HepG2 (cell line): ENCODE data around the gene CYB5A. TPM values are rescaled to one million over a fixed set of nuclear protein-coding genes. Genes with fewer than 3 reads are reported as not detected.

Experiments
- AKNA ChIP-seq: sonication (generic); formaldehyde crosslinking; IDR thresholded peaks from 2 replicates; pipeline ENCODE4 v1.4.0; 2020; ENCODE audit warnings: missing genetic modification reagents, borderline replicate concordance
- ATF2 ChIP-seq: sonication (generic); formaldehyde crosslinking; IDR thresholded peaks from 2 replicates; pipeline ENCODE4 v1.4.0; 2020; ENCODE audit warnings: missing genetic modification reagents
- CBX1 ChIP-seq: IDR thresholded peaks from one replicate; pipeline ENCODE4 v1.6.1; 2016; ENCODE audit warnings: antibody characterized with exemption, low read depth
- FOXC1 ChIP-seq: sonication (generic); formaldehyde crosslinking; IDR thresholded peaks from 2 replicates; pipeline ENCODE4 v1.8.0; 2022; ENCODE audit warnings: mild to moderate bottlenecking, missing genetic modification reagents, borderline replicate concordance
- GTF3A ChIP-seq: sonication (generic); formaldehyde crosslinking; conservative IDR thresholded peaks from 2 replicates; pipeline ENCODE4 v1.4.0; 2020; ENCODE audit warnings: mild to moderate bottlenecking, missing genetic modification reagents
- MBNL3 ChIP-seq: fragments of 250-450 bp; sonication (Bioruptor Pico); conservative IDR thresholded peaks from 2 replicates; pipeline ENCODE4 v1.8.0; 2022; ENCODE audit warnings: mild to moderate bottlenecking, inconsistent platforms
- SAP130 ChIP-seq: IDR thresholded peaks from 2 replicates; pipeline ENCODE4 v1.6.1; 2016; ENCODE audit warnings: low read depth
- TBX2 ChIP-seq: sonication (generic); formaldehyde crosslinking; IDR thresholded peaks from 2 replicates; pipeline ENCODE4 v1.5.0; 2020; ENCODE audit warnings: missing genetic modification reagents, mild to moderate bottlenecking, borderline replicate concordance
- ZNF326 ChIP-seq: sonication (generic); formaldehyde crosslinking; IDR thresholded peaks from 2 replicates; pipeline ENCODE4 v1.4.0; 2020; ENCODE audit warnings: missing genetic modification reagents, borderline replicate concordance
- polyA plus RNA-seq, 8 experiments: library from polyadenylated mRNA; depleted of rRNA in 3 of 8; stranded (reverse) in 7 of 8; unstranded in 1 of 8; fragments of >200 nt; fragmentation: Illumina TruSeq in 4 of 8; extraction: Trizol in 4 of 8; gene quantifications; 2 replicates each; pipeline versions ENCODE4 v1.2.1 to v1.2.3, GENCODE V29; 2011 to 2016; ENCODE audit warnings: low read depth in 4 of 8, missing spikeins in 1 of 8, mixed read lengths in 1 of 8; ENCODE audit not compliant: insufficient read depth in 1 of 8
- total RNA-seq, 5 experiments: library from RNA; depleted of rRNA; stranded (reverse); fragments of >200 nt; fragmentation: Illumina TruSeq; extraction: Trizol; gene quantifications; 2 replicates each; pipeline ENCODE4 v1.2.3, GENCODE V29; 2016; ENCODE audit warnings: low read depth in 1 of 5
- TF ChIP-seq, protein P1 (sequence below): sonication (generic); formaldehyde crosslinking; IDR thresholded peaks from 2 replicates; pipeline ENCODE4 v1.5.0; 2020; ENCODE audit warnings: missing genetic modification reagents
- TF ChIP-seq, protein P2 (sequence below): sonication (generic); formaldehyde crosslinking; IDR thresholded peaks from 2 replicates; pipeline ENCODE4 v1.8.1; 2023; ENCODE audit warnings: mild to moderate bottlenecking, missing genetic modification reagents, borderline replicate concordance
- TF ChIP-seq, protein P3 (sequence below): sonication (generic); formaldehyde crosslinking; IDR thresholded peaks from 2 replicates; pipeline ENCODE4 v1.4.0; 2020; ENCODE audit warnings: missing genetic modification reagents

Gene CYB5A
- total and polyA plus RNA-seq, 2 of the 13 experiments (the other 11 are each of a cell fraction or from before 2014, with no cell fraction given): 215 to 356 TPM

DNA sequence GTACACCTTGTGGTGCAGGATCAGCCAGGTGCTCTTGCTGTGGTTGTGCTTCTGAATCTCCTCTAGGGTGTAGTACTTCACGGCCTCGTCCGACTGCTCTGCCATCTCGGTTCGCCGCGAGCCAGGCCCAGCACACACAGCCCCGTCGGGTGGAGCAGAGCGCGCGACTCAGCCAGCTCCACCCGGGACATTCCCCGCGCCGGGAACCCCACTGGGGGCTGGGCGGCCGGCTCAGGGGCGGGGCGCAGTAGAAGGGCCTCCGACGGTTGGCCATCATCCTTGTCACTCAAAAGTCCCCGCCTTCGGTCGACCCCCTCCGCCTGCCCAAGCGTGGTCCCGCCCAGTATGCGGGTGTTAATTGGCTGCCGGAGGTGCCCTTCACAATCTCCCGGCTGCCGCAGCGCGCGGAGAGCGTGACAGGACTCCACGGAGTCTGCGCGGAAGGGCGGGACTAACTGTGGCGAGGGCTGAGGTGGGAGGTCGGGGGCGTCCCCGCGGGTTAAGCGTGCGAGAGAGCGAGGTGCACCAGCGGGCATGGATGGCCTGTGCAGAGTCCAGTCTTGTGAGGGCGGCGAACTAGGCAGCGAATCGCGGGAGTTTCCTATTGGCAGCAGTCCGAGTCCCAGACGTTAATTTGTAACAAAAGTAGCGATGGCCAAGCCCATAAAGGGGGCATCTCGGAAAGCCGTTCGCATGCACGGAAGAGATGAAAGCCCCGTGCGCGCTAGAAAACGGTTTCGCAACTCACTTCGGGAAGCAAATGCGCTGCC lies at the start of gene CYB5A (continued):
- TF ChIP-seq FOXC1 (CRISPR knock-in tag) (peak; percentile 48; the same call in 1 of the 2 replicates), MBNL3 (no peak), SAP130 (CRISPR knock-in tag) (peak; percentile 86), TBX2 (CRISPR knock-in tag) (peak; percentile 85), ZNF326 (CRISPR knock-in tag) (no peak), ATF2 (0 out of 2 replicates have a peak, but pooled peaks have one; percentile 43), AKNA (no peak), CBX1 (no peak), GTF3A (CRISPR knock-in tag) (no peak)
- TF ChIP-seq, protein P1, sequence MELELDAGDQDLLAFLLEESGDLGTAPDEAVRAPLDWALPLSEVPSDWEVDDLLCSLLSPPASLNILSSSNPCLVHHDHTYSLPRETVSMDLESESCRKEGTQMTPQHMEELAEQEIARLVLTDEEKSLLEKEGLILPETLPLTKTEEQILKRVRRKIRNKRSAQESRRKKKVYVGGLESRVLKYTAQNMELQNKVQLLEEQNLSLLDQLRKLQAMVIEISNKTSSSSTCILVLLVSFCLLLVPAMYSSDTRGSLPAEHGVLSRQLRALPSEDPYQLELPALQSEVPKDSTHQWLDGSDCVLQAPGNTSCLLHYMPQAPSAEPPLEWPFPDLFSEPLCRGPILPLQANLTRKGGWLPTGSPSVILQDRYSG: no peak
- TF ChIP-seq, protein P2, sequence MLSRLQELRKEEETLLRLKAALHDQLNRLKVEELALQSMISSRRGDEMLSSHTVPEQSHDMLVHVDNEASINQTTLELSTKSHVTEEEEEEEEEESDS (CRISPR knock-in tag): no peak
- TF ChIP-seq, protein P3, sequence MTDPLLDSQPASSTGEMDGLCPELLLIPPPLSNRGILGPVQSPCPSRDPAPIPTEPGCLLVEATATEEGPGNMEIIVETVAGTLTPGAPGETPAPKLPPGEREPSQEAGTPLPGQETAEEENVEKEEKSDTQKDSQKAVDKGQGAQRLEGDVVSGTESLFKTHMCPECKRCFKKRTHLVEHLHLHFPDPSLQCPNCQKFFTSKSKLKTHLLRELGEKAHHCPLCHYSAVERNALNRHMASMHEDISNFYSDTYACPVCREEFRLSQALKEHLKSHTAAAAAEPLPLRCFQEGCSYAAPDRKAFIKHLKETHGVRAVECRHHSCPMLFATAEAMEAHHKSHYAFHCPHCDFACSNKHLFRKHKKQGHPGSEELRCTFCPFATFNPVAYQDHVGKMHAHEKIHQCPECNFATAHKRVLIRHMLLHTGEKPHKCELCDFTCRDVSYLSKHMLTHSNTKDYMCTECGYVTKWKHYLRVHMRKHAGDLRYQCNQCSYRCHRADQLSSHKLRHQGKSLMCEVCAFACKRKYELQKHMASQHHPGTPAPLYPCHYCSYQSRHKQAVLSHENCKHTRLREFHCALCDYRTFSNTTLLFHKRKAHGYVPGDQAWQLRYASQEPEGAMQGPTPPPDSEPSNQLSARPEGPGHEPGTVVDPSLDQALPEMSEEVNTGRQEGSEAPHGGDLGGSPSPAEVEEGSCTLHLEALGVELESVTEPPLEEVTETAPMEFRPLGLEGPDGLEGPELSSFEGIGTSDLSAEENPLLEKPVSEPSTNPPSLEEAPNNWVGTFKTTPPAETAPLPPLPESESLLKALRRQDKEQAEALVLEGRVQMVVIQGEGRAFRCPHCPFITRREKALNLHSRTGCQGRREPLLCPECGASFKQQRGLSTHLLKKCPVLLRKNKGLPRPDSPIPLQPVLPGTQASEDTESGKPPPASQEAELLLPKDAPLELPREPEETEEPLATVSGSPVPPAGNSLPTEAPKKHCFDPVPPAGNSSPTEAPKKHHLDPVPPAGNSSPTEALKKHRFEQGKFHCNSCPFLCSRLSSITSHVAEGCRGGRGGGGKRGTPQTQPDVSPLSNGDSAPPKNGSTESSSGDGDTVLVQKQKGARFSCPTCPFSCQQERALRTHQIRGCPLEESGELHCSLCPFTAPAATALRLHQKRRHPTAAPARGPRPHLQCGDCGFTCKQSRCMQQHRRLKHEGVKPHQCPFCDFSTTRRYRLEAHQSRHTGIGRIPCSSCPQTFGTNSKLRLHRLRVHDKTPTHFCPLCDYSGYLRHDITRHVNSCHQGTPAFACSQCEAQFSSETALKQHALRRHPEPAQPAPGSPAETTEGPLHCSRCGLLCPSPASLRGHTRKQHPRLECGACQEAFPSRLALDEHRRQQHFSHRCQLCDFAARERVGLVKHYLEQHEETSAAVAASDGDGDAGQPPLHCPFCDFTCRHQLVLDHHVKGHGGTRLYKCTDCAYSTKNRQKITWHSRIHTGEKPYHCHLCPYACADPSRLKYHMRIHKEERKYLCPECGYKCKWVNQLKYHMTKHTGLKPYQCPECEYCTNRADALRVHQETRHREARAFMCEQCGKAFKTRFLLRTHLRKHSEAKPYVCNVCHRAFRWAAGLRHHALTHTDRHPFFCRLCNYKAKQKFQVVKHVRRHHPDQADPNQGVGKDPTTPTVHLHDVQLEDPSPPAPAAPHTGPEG: no peak
